Endothelial cell of umbilical vein (primary cell): Measurements from ENCODE around the gene PHF23. TPM values are rescaled to one million over a fixed set of nuclear protein-coding genes. Genes with fewer than 3 reads are reported as not detected.

Source experiments
- BruUV-seq: library from RNA; stranded (reverse); fragments of 400-500 nt; replicated peaks from 2 replicates; lab custom pipeline; 2021; lab: Mats Ljungman, UMichigan
- CTCF ChIA-PET: fragments of 300-600, 350-600 bp; sonication (Branson Sonifier 250); formaldehyde crosslinking; loops from one replicate; lab custom pipeline; 2021; ENCODE audit warnings: antibody characterized with exemption, inconsistent platforms; lab: Charles Lee
- POLR2A ChIA-PET: fragments of 300-600, 350-600 bp; sonication (Branson Sonifier 250); formaldehyde crosslinking; loops from one replicate; lab custom pipeline; 2021; ENCODE audit warnings: antibody characterized with exemption, inconsistent platforms; lab: Charles Lee
- DNase-seq: peaks from one replicate; pipeline ENCODE4 v3.0.0-alpha.2; 2011; ENCODE audit warnings: low read depth, low spot score
- FAIRE-seq: peaks from 2 replicates; lab custom pipeline; 2011; peaks lifted over from hg19 to GRCh38; lab: Jason Lieb, UNC
- H2AFZ ChIP-seq: 2 replicates; pipeline ENCODE4 v1.6.0; 2012; ENCODE audit warnings: low read depth, low read length, control low read depth, inconsistent platforms
- H3K27ac ChIP-seq: 2 replicates; pipeline ENCODE4 v1.5.1; 2011; ENCODE audit warnings: low read depth, mild to moderate bottlenecking, control low read depth, low read length, moderate library complexity; ENCODE audit not compliant: insufficient read depth
- H3K27me3 ChIP-seq, 2 experiments: 2 replicates each; pipeline versions ENCODE4 v1.6.0 to v1.6.1; 2011; ENCODE audit warnings: low read length in 2 of 2, mixed read lengths in 1 of 2; ENCODE audit not compliant: control insufficient read depth in 2 of 2, insufficient read depth in 2 of 2
- H3K36me3 ChIP-seq, 2 experiments: 2 replicates in 1 of 2; 3 replicates in 1 of 2; pipeline ENCODE4 v1.5.1; 2011; ENCODE audit warnings: low read length in 2 of 2, mild to moderate bottlenecking in 1 of 2, moderate library complexity in 1 of 2; ENCODE audit not compliant: control insufficient read depth in 2 of 2, insufficient read depth in 2 of 2; ENCODE audit errors: extremely low read depth in 1 of 2
- H3K4me1 ChIP-seq: 3 replicates; pipeline ENCODE4 v1.5.1; 2011; ENCODE audit warnings: mild to moderate bottlenecking, low read length; ENCODE audit not compliant: control insufficient read depth, insufficient read depth; ENCODE audit errors: extremely low read depth
- H3K4me2 ChIP-seq: 2 replicates; pipeline ENCODE4 v1.6.1; 2011; ENCODE audit warnings: low read length, control low read depth, mixed read lengths; ENCODE audit not compliant: insufficient read depth
- H3K4me3 ChIP-seq, 3 experiments: fragments of 200-600 bp in 1 of 3; sonication (generic), shearing (Covaris generic) in 1 of 3; replicated peaks in 1 of 3; 2 replicates each; pipeline ENCODE4 v1.5.1; 2011 to 2016; ENCODE audit warnings: control low read depth in 3 of 3, low read length in 3 of 3, mild to moderate bottlenecking in 2 of 3, inconsistent platforms in 1 of 3, low read depth in 1 of 3, moderate library complexity in 1 of 3; ENCODE audit not compliant: insufficient read depth in 1 of 3
- H3K79me2 ChIP-seq: 2 replicates; pipeline ENCODE4 v1.6.0; 2012; ENCODE audit warnings: low read length, inconsistent platforms; ENCODE audit not compliant: control insufficient read depth, insufficient read depth
- H3K9ac ChIP-seq: replicated peaks from 2 replicates; pipeline ENCODE3; 2011; ENCODE audit warnings: low read length, control low read depth; ENCODE audit not compliant: insufficient read depth; ENCODE audit errors: extremely low read depth
- H3K9me1 ChIP-seq: replicated peaks from 3 replicates; pipeline ENCODE4 v1.6.0; 2011; ENCODE audit warnings: mild to moderate bottlenecking, low read length; ENCODE audit not compliant: control insufficient read depth, insufficient read depth; ENCODE audit errors: extremely low read depth
- H3K9me3 ChIP-seq: replicated peaks from 2 replicates; pipeline ENCODE4 v1.5.1; 2012; ENCODE audit warnings: low read length, inconsistent platforms; ENCODE audit not compliant: control insufficient read depth, insufficient read depth
- H4K20me1 ChIP-seq: replicated peaks from 2 replicates; pipeline ENCODE3; 2011; ENCODE audit warnings: mild to moderate bottlenecking, low read length; ENCODE audit not compliant: control insufficient read depth, insufficient read depth; ENCODE audit errors: extremely low read depth
- CTCF ChIP-seq, 2 donors: IDR thresholded peaks; 1 replicate in 1 of 2; 2 replicates in 1 of 2; pipeline ENCODE4 v1.5.1; 2011; ENCODE audit warnings: low read length in 2 of 2, mild to moderate bottlenecking in 2 of 2, moderate library complexity in 2 of 2, control low read depth in 1 of 2, inconsistent platforms in 1 of 2, low read depth in 1 of 2; ENCODE audit not compliant: insufficient read depth in 1 of 2; ENCODE audit errors: extremely low read depth in 1 of 2
- EZH2 ChIP-seq: IDR thresholded peaks from 2 replicates; pipeline ENCODE4 v1.6.1; 2012; ENCODE audit warnings: borderline replicate concordance, low read depth, mild to moderate bottlenecking, moderate library complexity, low read length, inconsistent platforms; ENCODE audit not compliant: severe bottlenecking
- FOS ChIP-seq: IDR thresholded peaks from 2 replicates; pipeline ENCODE4 v1.6.1; 2011; ENCODE audit warnings: mild to moderate bottlenecking, low read length, moderate library complexity, borderline replicate concordance; ENCODE audit not compliant: insufficient read depth
- GATA2 ChIP-seq: IDR thresholded peaks from 2 replicates; pipeline ENCODE4 v1.7.0; 2011; ENCODE audit warnings: low read depth, mild to moderate bottlenecking, moderate library complexity, mixed read lengths, low read length; ENCODE audit not compliant: insufficient read length, insufficient read depth
- JUN ChIP-seq: IDR thresholded peaks from 2 replicates; pipeline ENCODE4 v1.6.1; 2011; ENCODE audit warnings: borderline replicate concordance, low read depth; ENCODE audit not compliant: insufficient read length, insufficient read depth
- MAX ChIP-seq: IDR thresholded peaks from 2 replicates; pipeline ENCODE4 v1.6.1; 2011; ENCODE audit not compliant: insufficient read depth, insufficient read length
- MYC ChIP-seq: IDR thresholded peaks from one replicate; pipeline ENCODE4 v1.6.1; 2011; ENCODE audit warnings: mild to moderate bottlenecking, low read depth, low read length
- POLR2A ChIP-seq: IDR thresholded peaks from 2 replicates; pipeline ENCODE4 v1.6.1; 2012; ENCODE audit warnings: low read depth, mild to moderate bottlenecking, control low read depth, low read length
- POLR2AphosphoS5 ChIP-seq: IDR thresholded peaks from 2 replicates; pipeline ENCODE4 v1.6.1; 2012; ENCODE audit warnings: low read depth, mild to moderate bottlenecking, control low read depth, low read length, moderate library complexity; ENCODE audit not compliant: insufficient read depth
- dilution Hi-C: fragments of 300-500 bp; cut with MboI; formaldehyde crosslinking; loops from one replicate; pipeline ENCODE4 v1.15.0; 2019; ENCODE audit warnings: low sequenced_read_pairs; ENCODE audit not compliant: extremely low pct_ligation_motif_present
- intact Hi-C: fragments of 100-400 bp; cut with micrococcal nuclease; formaldehyde crosslinking; loops from one replicate; pipeline ENCODE4 v1.10.0; 2022
- polyA plus RNA-seq, 4 experiments: library from polyadenylated mRNA; depleted of rRNA in 3 of 4; stranded (reverse) in 3 of 4; unstranded in 1 of 4; fragments of >200 nt; gene quantifications; 2 replicates each; pipeline versions ENCODE4 v1.2.1 to v1.2.3, GENCODE V29; 2011 to 2012; ENCODE audit warnings: missing spikeins in 1 of 4
- total RNA-seq: library from RNA; stranded (reverse); gene quantifications from 2 replicates; pipeline ENCODE4 v1.2.3, GENCODE V29; 2021

PHF23 gene
- total and polyA plus RNA-seq, 2 donors (not counting 3 experiments of a cell fraction or from before 2014, with no cell fraction given) = 35.6 to 54.7 TPM

- no peak for FAIRE-seq
- BruUV-seq = no TSS peak
- no peaks in the 10 kb centered on the region for H3K9me1 ChIP-seq
- H3K79me2 ChIP-seq = no peaks in the 10 kb centered on the region
- peaks cover 8 to 19% of the 10 kb centered on the region in 2 experiments for H3K27me3 ChIP-seq
- no peak overlapping the region for H2AFZ ChIP-seq
- intact Hi-C loops (no loop called here), dilution Hi-C loops (no loop called here)
- peaks cover 9% of the 10 kb centered on the region for H3K4me1 ChIP-seq
- TF ChIP-seq FOS = no peak
- no peak for TF ChIP-seq POLR2A
- TF ChIP-seq EZH2 = no peak
- no peak for TF ChIP-seq MYC
- TF ChIP-seq CTCF (IDR thresholded peaks at IDR 0.05; ENCODE audit: extremely low read depth in 1 of 2, insufficient read depth in 1 of 2, low read depth in 1 of 2, low read length in 2 of 2) = no peak
- TF ChIP-seq JUN = no peak
- no peak for TF ChIP-seq MAX
- TF ChIP-seq GATA2 = no peak
- no peak for TF ChIP-seq POLR2AphosphoS5
- no peak overlapping the region for H3K9ac ChIP-seq
- POLR2A ChIA-PET = no interaction called here
- no peak overlapping the region for H3K27ac ChIP-seq
- no peak for DNase-seq
- no peak overlapping the region for H3K4me2 ChIP-seq
- CTCF ChIA-PET = interaction anchor here (0.6 to 10.2 kb wide), 3 partner anchors 12 to 20 kb away, joined by 3 to 170 read pairs (median 5); no protein-coding TSS in a partner anchor
- H3K4me3 ChIP-seq = no peak overlapping the region
- H3K9me3 ChIP-seq = no peaks in the 10 kb centered on the region
- no peaks in the 10 kb centered on the region for H3K36me3 ChIP-seq
- no peaks in the 10 kb centered on the region for H4K20me1 ChIP-seq
Measured at GRCh38 chr17:7284911-7285310, 45.7 kb upstream of the PHF23 start.
